ENCODE data around the gene KCNN3. TPM values are rescaled to one million over a fixed set of nuclear protein-coding genes. Genes with fewer than 3 reads are reported as not detected.
A peak's percentile ranks its signal among the peaks of the same experiment; 100 is the strongest.

KCNN3 gene
- total and polyA plus RNA-seq, 2 of the 8 experiments (the other 6 are each of a cell fraction or from before 2014, with no cell fraction given): 2.8 to 3.7 TPM

GRCh38 chr1:154820646-154821045, 49.4 kb downstream of the KCNN3 start:
- Histone ChIP-seq H3K27ac (ENCODE audit: low read depth, low read length) (no peak overlapping the region), H4K8ac (ENCODE audit: extremely low read depth, insufficient read depth, low read length) (no peak overlapping the region), H3K23me2 (ENCODE audit: low read depth, low read length) (no peaks in the 10 kb centered on the region), H3K4me2 (ENCODE audit: insufficient read depth in 1 of 2, low read depth in 2 of 2, low read length in 2 of 2) (no peak overlapping the region), H3K18ac (ENCODE audit: extremely low read depth, low read length) (no peak overlapping the region), H3K79me2 (ENCODE audit: control insufficient read depth in 1 of 2, insufficient read depth in 2 of 2, low read length in 2 of 2) (no peaks in the 10 kb centered on the region), H3K27me3 (replicated peaks in 1 of 4; ENCODE audit: control insufficient read depth in 3 of 4, extremely low read depth in 1 of 4, insufficient read depth in 3 of 4, low read length in 3 of 4) (no peaks in the 10 kb centered on the region), H4K5ac (ENCODE audit: insufficient read length, low read depth, low read length) (no peak overlapping the region), H2AK5ac (ENCODE audit: low read depth, low read length) (no peak overlapping the region), H4K91ac (replicated peaks; ENCODE audit: insufficient read length, low read length) (peak overlapping the region; percentile 18), H2BK15ac (ENCODE audit: low read length) (no peak overlapping the region), H2BK20ac (ENCODE audit: low read length) (no peak overlapping the region), H3K79me1 (ENCODE audit: low read depth, low read length) (no peaks in the 10 kb centered on the region), H2BK5ac (ENCODE audit: low read depth, low read length) (no peak overlapping the region), H3K23ac (ENCODE audit: insufficient read length) (no peak overlapping the region), H3K36me3 (ENCODE audit: control insufficient read depth in 2 of 4, insufficient read depth in 4 of 4, low read length in 3 of 4) (no peaks in the 10 kb centered on the region), H3K4me3 (ENCODE audit: extremely low read depth in 1 of 4, insufficient read depth in 2 of 4, low read depth in 3 of 4, low read length in 4 of 4) (no peak overlapping the region), H3K56ac (replicated peaks; ENCODE audit: insufficient read length, low read depth, low read length) (no peak overlapping the region), H4K20me1 (replicated peaks in 1 of 2; ENCODE audit: control insufficient read depth in 1 of 2, insufficient read depth in 2 of 2, low read length in 2 of 2) (no peaks in the 10 kb centered on the region), H3K9ac (replicated peaks in 1 of 4; ENCODE audit: extremely low read depth in 1 of 4, low read depth in 3 of 4, low read length in 3 of 4) (no peak overlapping the region), H2AFZ (ENCODE audit: low read length) (no peak overlapping the region), H3K9me3 (ENCODE audit: insufficient read depth in 2 of 2, low read depth in 1 of 2, low read length in 1 of 2) (no peaks in the 10 kb centered on the region), H3K4me1 (replicated peaks in 1 of 4; ENCODE audit: control insufficient read depth in 3 of 4, insufficient read depth in 4 of 4, low read length in 3 of 4) (peaks cover 0 to 2% (median 1%) of the 10 kb centered on the region in 4 experiments; a peak in 3 of 7 replicates), H3K4ac (replicated peaks; ENCODE audit: insufficient read length, low read depth, low read length) (no peak overlapping the region), H2BK120ac (replicated peaks; ENCODE audit: low read depth, low read length) (no peak overlapping the region), H3K14ac (ENCODE audit: insufficient read length) (no peak overlapping the region), H2BK12ac (ENCODE audit: low read depth, low read length) (no peak overlapping the region)
- TF ChIP-seq EGR1 (IDR thresholded peaks at IDR 0.05; ENCODE audit: borderline replicate concordance, low read depth, low read length) (no peak), KDM4A (IDR thresholded peaks at IDR 0.05; ENCODE audit: low read depth, low read length, severe bottlenecking) (no peak), SP4 (IDR thresholded peaks at IDR 0.05; ENCODE audit: low read length) (no peak), RXRA (IDR thresholded peaks at IDR 0.05; ENCODE audit: insufficient read depth, low read depth, low read length) (no peak), CBX5 (IDR thresholded peaks at IDR 0.05; ENCODE audit: low read depth, low read length) (no peak), JUN (IDR thresholded peaks at IDR 0.05; ENCODE audit: low read depth, low read length) (no peak), MAFK (IDR thresholded peaks at IDR 0.05; ENCODE audit: low read depth, low read length) (no peak), CTCF (IDR thresholded peaks at IDR 0.05; ENCODE audit: control extremely low read depth in 1 of 3, insufficient read depth in 1 of 3, low read depth in 1 of 3, low read length in 3 of 3) (no peak)
- WGBS, 2 experiments (ENCODE audit: extremely low coverage in 1 of 2, insufficient coverage in 1 of 2, insufficient read length in 1 of 2, insufficient replicate concordance in 2 of 2, low coverage in 1 of 2, low lambda C conversion rate in 2 of 2, missing lambda C conversion rate in 1 of 2): 94% methylated on average over 6 of the region's 6 CpGs; no CpG with 5 or more reads in 1 of the 2 experiments
- CTCF ChIA-PET (ENCODE audit: partially characterized antibody): interaction anchor here (0.6 to 3.6 kb wide), 31 partner anchors 8 to 531 kb away, joined by 3 to 31 read pairs (median 5); no protein-coding TSS in a partner anchor
- FAIRE-seq: no peak
- POLR2A ChIA-PET (ENCODE audit: partially characterized antibody): no interaction called here
- DNase-seq (ENCODE audit: low read depth in 1 of 2, low spot score in 2 of 2): no peak
